ENCODE results near the gene ESPNL. TPM values are rescaled to one million over a fixed set of nuclear protein-coding genes. Genes with fewer than 3 reads are reported as not detected.
"Not testable (repeated sequence)": the region's sequence is repeated elsewhere in the genome, so short reads cannot be mapped to it uniquely, and the experiment has no call there.

The ESPNL gene
- total RNA-seq, 2 experiments from 2014 or later = not detected

GRCh38 chr2:238167344-238167715 is 67.2 kb downstream of the ESPNL start:
- H3K27me3 Mint-ChIP-seq = peaks cover 20% of the 10 kb centered on the region
- H3K4me1 Mint-ChIP-seq = peaks cover 2% of the 10 kb centered on the region
- DNase-seq = no peak
- H3K36me3 Mint-ChIP-seq = peaks cover 10% of the 10 kb centered on the region
- no peaks in the 10 kb centered on the region for H3K9me3 Mint-ChIP-seq
- H3K4me3 Mint-ChIP-seq = no peak overlapping the region
- no peak overlapping the region for H3K27ac Mint-ChIP-seq

- DNase-seq = no peak
These were observed 67.6 kb downstream of the ESPNL start for GRCh38 chr2:238167761-238168160.

GRCh38 chr2:238168196-238169047 is 68.3 kb downstream of the ESPNL start:
- peaks cover 14% of the 10 kb centered on the region for H3K27me3 Mint-ChIP-seq
- H3K36me3 Mint-ChIP-seq = peaks cover 19% of the 10 kb centered on the region
- H3K9me3 Mint-ChIP-seq = no peaks in the 10 kb centered on the region
- H3K4me3 Mint-ChIP-seq = no peak overlapping the region
- peaks cover 2% of the 10 kb centered on the region for H3K4me1 Mint-ChIP-seq
- DNase-seq = no peak
- H3K27ac Mint-ChIP-seq = no peak overlapping the region

More at GRCh38 chr2:238167761-238168160, 67.6 kb downstream of the ESPNL start:
- no peaks in the 10 kb centered on the region for H3K9me3 Mint-ChIP-seq
- H3K27ac Mint-ChIP-seq = no peak overlapping the region
- H3K36me3 Mint-ChIP-seq = peaks cover 12% of the 10 kb centered on the region
- no peak overlapping the region for H3K4me3 Mint-ChIP-seq
- H3K4me1 Mint-ChIP-seq = peaks cover 2% of the 10 kb centered on the region
- H3K27me3 Mint-ChIP-seq = peaks cover 19% of the 10 kb centered on the region

GRCh38 chr2:238169048-238169707 is 69.0 kb downstream of the ESPNL start:
- no peak overlapping the region for H3K4me3 Mint-ChIP-seq
- peaks cover 14% of the 10 kb centered on the region for H3K27me3 Mint-ChIP-seq
- peaks cover 21% of the 10 kb centered on the region for H3K36me3 Mint-ChIP-seq
- DNase-seq = no peak
- H3K27ac Mint-ChIP-seq = peak overlapping the region; percentile 54
- no peaks in the 10 kb centered on the region for H3K9me3 Mint-ChIP-seq
- H3K4me1 Mint-ChIP-seq = peaks cover 2% of the 10 kb centered on the region

GRCh38 chr2:238169708-238170251 is 69.6 kb downstream of the ESPNL start:
- Mint-ChIP-seq H3K27me3 (peaks cover 8% of the 10 kb centered on the region), H3K4me3 (no peak overlapping the region), H3K36me3 (peaks cover 21% of the 10 kb centered on the region), H3K4me1 (peaks cover 2% of the 10 kb centered on the region), H3K27ac (peak overlapping the region; percentile 46), H3K9me3 (no peaks in the 10 kb centered on the region)
- DNase-seq = no peak

GRCh38 chr2:238170386-238171071 is 70.4 kb downstream of the ESPNL start:
- Mint-ChIP-seq H3K36me3 (peaks cover 21% of the 10 kb centered on the region), H3K4me1 (peaks cover 2% of the 10 kb centered on the region), H3K27ac (peak overlapping the region; percentile 30), H3K27me3 (peaks cover under 1% of the 10 kb centered on the region), H3K9me3 (no peaks in the 10 kb centered on the region), H3K4me3 (no peak overlapping the region)
- no peak for DNase-seq

- not testable (repeated sequence) for H3K9me3 Mint-ChIP-seq, H3K4me1 Mint-ChIP-seq, H3K27me3 Mint-ChIP-seq, H3K4me3 Mint-ChIP-seq, DNase-seq
- peaks cover 21% of the 10 kb centered on the region for H3K36me3 Mint-ChIP-seq
- peak overlapping the region; percentile 17 for H3K27ac Mint-ChIP-seq
These were observed 70.9 kb downstream of the ESPNL start for GRCh38 chr2:238171072-238171431.

- no peak for DNase-seq
- no peak overlapping the region for H3K4me3 Mint-ChIP-seq
- peaks cover 2% of the 10 kb centered on the region for H3K4me1 Mint-ChIP-seq
- no peak overlapping the region for H3K27ac Mint-ChIP-seq
- H3K27me3 Mint-ChIP-seq = no peaks in the 10 kb centered on the region
- H3K9me3 Mint-ChIP-seq = no peaks in the 10 kb centered on the region
- peaks cover 21% of the 10 kb centered on the region for H3K36me3 Mint-ChIP-seq
These were observed 71.5 kb downstream of the ESPNL start for GRCh38 chr2:238171575-238172187.

- no peaks in the 10 kb centered on the region for H3K9me3 Mint-ChIP-seq
- H3K4me3 Mint-ChIP-seq = no peak overlapping the region
- DNase-seq = no peak
- H3K4me1 Mint-ChIP-seq = peaks cover 2% of the 10 kb centered on the region
- no peaks in the 10 kb centered on the region for H3K27me3 Mint-ChIP-seq
- H3K27ac Mint-ChIP-seq = no peak overlapping the region
- peaks cover 21% of the 10 kb centered on the region for H3K36me3 Mint-ChIP-seq
These were observed 72.3 kb downstream of the ESPNL start for GRCh38 chr2:238172439-238172838.

- no peaks in the 10 kb centered on the region for H3K9me3 Mint-ChIP-seq
- H3K4me1 Mint-ChIP-seq = no peaks in the 10 kb centered on the region
- no peak overlapping the region for H3K27ac Mint-ChIP-seq
- H3K27me3 Mint-ChIP-seq = no peaks in the 10 kb centered on the region
- DNase-seq = no peak
- H3K36me3 Mint-ChIP-seq = peaks cover 21% of the 10 kb centered on the region
- no peak overlapping the region for H3K4me3 Mint-ChIP-seq
These were observed 73.6 kb downstream of the ESPNL start for GRCh38 chr2:238173692-238174091.

- DNase-seq = no peak
- no peak overlapping the region for H3K27ac Mint-ChIP-seq
- H3K36me3 Mint-ChIP-seq = peaks cover 22% of the 10 kb centered on the region
- no peaks in the 10 kb centered on the region for H3K4me1 Mint-ChIP-seq
- H3K9me3 Mint-ChIP-seq = no peaks in the 10 kb centered on the region
- no peaks in the 10 kb centered on the region for H3K27me3 Mint-ChIP-seq
- no peak overlapping the region for H3K4me3 Mint-ChIP-seq
These were observed 74.2 kb downstream of the ESPNL start for GRCh38 chr2:238174291-238174690.

GRCh38 chr2:238174701-238175100 is 74.6 kb downstream of the ESPNL start:
- Mint-ChIP-seq H3K4me3 (no peak overlapping the region), H3K27me3 (no peaks in the 10 kb centered on the region), H3K27ac (no peak overlapping the region), H3K9me3 (no peaks in the 10 kb centered on the region), H3K4me1 (no peaks in the 10 kb centered on the region), H3K36me3 (peaks cover 26% of the 10 kb centered on the region)
- no peak for DNase-seq

- Mint-ChIP-seq H3K36me3 (peaks cover 31% of the 10 kb centered on the region), H3K27me3 (no peaks in the 10 kb centered on the region), H3K9me3 (no peaks in the 10 kb centered on the region), H3K4me3 (no peak overlapping the region), H3K4me1 (no peaks in the 10 kb centered on the region), H3K27ac (no peak overlapping the region)
- DNase-seq = no peak
These were observed 76.5 kb downstream of the ESPNL start for GRCh38 chr2:238176613-238177012.

- H3K27me3 Mint-ChIP-seq = no peaks in the 10 kb centered on the region
- H3K36me3 Mint-ChIP-seq = peaks cover 32% of the 10 kb centered on the region
- no peak for DNase-seq
These were observed 80.4 kb downstream of the ESPNL start for GRCh38 chr2:238180554-238180953.

GRCh38 chr2:238182362-238182761 is 82.2 kb downstream of the ESPNL start:
- Mint-ChIP-seq H3K36me3 (peaks cover 35% of the 10 kb centered on the region), H3K9me3 (no peaks in the 10 kb centered on the region), H3K4me3 (no peak overlapping the region), H3K27me3 (no peaks in the 10 kb centered on the region), H3K4me1 (peaks cover 11% of the 10 kb centered on the region), H3K27ac (no peak overlapping the region)
- no peak for DNase-seq

More at GRCh38 chr2:238180554-238180953, 80.4 kb downstream of the ESPNL start:
- Mint-ChIP-seq H3K9me3 (no peaks in the 10 kb centered on the region), H3K4me3 (no peak overlapping the region), H3K4me1 (peaks cover 11% of the 10 kb centered on the region), H3K27ac (no peak overlapping the region)
